IMR-90 (cell line): ENCODE measurements around the gene C1QTNF8. TPM values are rescaled to one million over a fixed set of nuclear protein-coding genes. Genes with fewer than 3 reads are reported as not detected.

Experiments
- ATAC-seq: fragments of 200-7000 bp; cut with Tn5 transposase; 2 replicates; pipeline ENCODE4 v1.9.1; 2020; ENCODE audit warnings: low read depth, mild to moderate bottlenecking, moderate library complexity
- BruUV-seq: library from RNA; stranded (reverse); fragments of 400-500 nt; replicated peaks from 2 replicates; lab custom pipeline; 2021; lab: Mats Ljungman, UMichigan
- CTCF ChIA-PET: fragments of 300-600 bp; formaldehyde crosslinking; extraction: SDS; loops from one replicate; lab custom pipeline; 2021; ENCODE audit warnings: antibody characterized with exemption; lab: Yijun Ruan, JAX
- POLR2A ChIA-PET: fragments of 300-600 bp; sonication (Branson Sonifier 250); formaldehyde crosslinking; loops from one replicate; lab custom pipeline; 2022; ENCODE audit warnings: antibody characterized with exemption; ENCODE audit not compliant: unreplicated experiment; lab: Charles Lee
- DNase-seq: peaks from one replicate; pipeline ENCODE4 v3.0.0; 2013
- H2AFZ ChIP-seq: replicated peaks from 2 replicates; pipeline ENCODE3; 2013; ENCODE audit warnings: low read length, mild to moderate bottlenecking; ENCODE audit not compliant: poor library complexity
- H2AK5ac ChIP-seq: 2 replicates; pipeline ENCODE4 v1.6.1; 2013; ENCODE audit warnings: low read depth, low read length, inconsistent platforms
- H2AK9ac ChIP-seq: replicated peaks from 2 replicates; pipeline ENCODE3; 2013; ENCODE audit warnings: mild to moderate bottlenecking, low read depth, low read length, moderate library complexity; ENCODE audit not compliant: poor library complexity
- H2BK120ac ChIP-seq: 2 replicates; pipeline ENCODE4 v1.6.1; 2013; ENCODE audit warnings: low read depth, low read length, inconsistent platforms
- H2BK15ac ChIP-seq: 3 replicates; pipeline ENCODE4 v1.6.1; 2013; ENCODE audit warnings: low read depth, low read length, inconsistent platforms
- H2BK20ac ChIP-seq: 2 replicates; pipeline ENCODE4 v1.6.1; 2013; ENCODE audit warnings: low read depth, mild to moderate bottlenecking, inconsistent platforms, low read length, moderate library complexity
- H2BK5ac ChIP-seq: 2 replicates; pipeline ENCODE4 v1.6.1; 2013; ENCODE audit warnings: mild to moderate bottlenecking, low read depth, low read length, inconsistent platforms; ENCODE audit not compliant: poor library complexity, severe bottlenecking
- H3K14ac ChIP-seq: replicated peaks from 2 replicates; pipeline ENCODE4 v1.6.1; 2013; ENCODE audit warnings: low read depth, low read length, inconsistent platforms
- H3K18ac ChIP-seq: 2 replicates; pipeline ENCODE4 v1.6.1; 2013; ENCODE audit warnings: low read depth, low read length, control low read depth
- H3K23ac ChIP-seq: 2 replicates; pipeline ENCODE4 v1.6.1; 2013; ENCODE audit warnings: low read depth, low read length, inconsistent platforms
- H3K27ac ChIP-seq: 2 replicates; pipeline ENCODE4 v1.5.1; 2013; ENCODE audit warnings: mild to moderate bottlenecking, control low read depth, low read length; ENCODE audit not compliant: insufficient read depth
- H3K27me3 ChIP-seq: 2 replicates; pipeline ENCODE4 v1.6.1; 2013; ENCODE audit warnings: low read length; ENCODE audit not compliant: control insufficient read depth, insufficient read depth
- H3K36me3 ChIP-seq: 2 replicates; pipeline ENCODE4 v1.6.1; 2013; ENCODE audit warnings: low read length, mixed read lengths; ENCODE audit not compliant: control insufficient read depth, insufficient read depth
- H3K4ac ChIP-seq: 2 replicates; pipeline ENCODE4 v1.6.1; 2013; ENCODE audit warnings: low read depth, low read length, inconsistent platforms
- H3K4me1 ChIP-seq: 2 replicates; pipeline ENCODE4 v1.6.1; 2013; ENCODE audit warnings: low read length, mixed read lengths; ENCODE audit not compliant: control insufficient read depth, insufficient read depth
- H3K4me2 ChIP-seq: 2 replicates; pipeline ENCODE4 v1.6.1; 2013; ENCODE audit warnings: low read depth, mild to moderate bottlenecking, control low read depth, low read length, moderate library complexity
- H3K4me3 ChIP-seq: 2 replicates; pipeline ENCODE4 v1.5.1; 2013; ENCODE audit warnings: low read depth, mild to moderate bottlenecking, control low read depth, low read length, moderate library complexity; ENCODE audit not compliant: insufficient read depth
- H3K56ac ChIP-seq: 2 replicates; pipeline ENCODE4 v1.6.1; 2013; ENCODE audit warnings: low read length, inconsistent platforms; ENCODE audit not compliant: insufficient read depth; ENCODE audit errors: extremely low read depth
- H3K79me1 ChIP-seq, 2 experiments: 2 replicates each; pipeline ENCODE4 v1.6.1; 2013; ENCODE audit warnings: low read length in 2 of 2, inconsistent platforms in 1 of 2, low read depth in 1 of 2
- H3K9ac ChIP-seq: 2 replicates; pipeline ENCODE4 v1.6.1; 2013; ENCODE audit warnings: low read depth, low read length, control low read depth
- H3K9me1 ChIP-seq: 2 replicates; pipeline ENCODE4 v1.6.1; 2013; ENCODE audit warnings: low read length, inconsistent platforms; ENCODE audit not compliant: insufficient read depth
- H3K9me3 ChIP-seq: 2 replicates; pipeline ENCODE4 v1.6.1; 2013; ENCODE audit warnings: low read length; ENCODE audit not compliant: control insufficient read depth, insufficient read depth
- H4K20me1 ChIP-seq: 2 replicates; pipeline ENCODE4 v1.6.1; 2013; ENCODE audit warnings: low read length, inconsistent platforms; ENCODE audit not compliant: insufficient read depth
- H4K5ac ChIP-seq: 2 replicates; pipeline ENCODE4 v1.6.1; 2013; ENCODE audit warnings: mild to moderate bottlenecking, low read depth, low read length, control low read depth
- H4K8ac ChIP-seq, 2 experiments: 2 replicates each; pipeline ENCODE4 v1.6.1; 2013; ENCODE audit warnings: low read depth in 2 of 2, low read length in 2 of 2, control low read depth in 1 of 2, inconsistent platforms in 1 of 2
- H4K91ac ChIP-seq: 2 replicates; pipeline ENCODE4 v1.6.1; 2013; ENCODE audit warnings: low read depth, low read length, inconsistent platforms; ENCODE audit not compliant: insufficient read depth
- BHLHE40 ChIP-seq: fragments of 150-350 bp; IDR thresholded peaks from 2 replicates; pipeline ENCODE4 v1.6.1; 2016; ENCODE audit warnings: mild to moderate bottlenecking, low read depth, low read length
- CEBPB ChIP-seq: IDR thresholded peaks from 2 replicates; pipeline ENCODE4 v1.6.1; 2012; ENCODE audit warnings: low read depth, low read length, improper control_type of control experiment
- CHD1 ChIP-seq: IDR thresholded peaks from 2 replicates; pipeline ENCODE4 v1.6.1; 2012; ENCODE audit warnings: low read depth, low read length, improper control_type of control experiment
- FOS ChIP-seq: fragments of 150-350 bp; IDR thresholded peaks from 2 replicates; pipeline ENCODE4 v1.6.1; 2016; ENCODE audit warnings: low read depth, low read length
- MAFK ChIP-seq: IDR thresholded peaks from 2 replicates; pipeline ENCODE4 v1.6.1; 2012; ENCODE audit warnings: low read depth, low read length, improper control_type of control experiment
- MAZ ChIP-seq: IDR thresholded peaks from 2 replicates; pipeline ENCODE4 v1.6.1; 2012; ENCODE audit warnings: low read depth, mild to moderate bottlenecking, low read length, improper control_type of control experiment, moderate library complexity, borderline replicate concordance
- MXI1 ChIP-seq: IDR thresholded peaks from 2 replicates; pipeline ENCODE4 v1.6.1; 2012; ENCODE audit warnings: low read depth, mild to moderate bottlenecking, low read length, moderate library complexity, borderline replicate concordance
- NFE2L2 ChIP-seq: fragments of 150-350 bp; IDR thresholded peaks from 2 replicates; pipeline ENCODE4 v1.6.1; 2016; ENCODE audit warnings: low read depth, mild to moderate bottlenecking, low read length
- POLR2A ChIP-seq: IDR thresholded peaks from 2 replicates; pipeline ENCODE4 v1.6.1; 2012; ENCODE audit warnings: mild to moderate bottlenecking, low read depth, low read length
- RAD21 ChIP-seq: IDR thresholded peaks from 2 replicates; pipeline ENCODE4 v1.6.1; 2012; ENCODE audit warnings: low read length, improper control_type of control experiment
- RCOR1 ChIP-seq: IDR thresholded peaks from 2 replicates; pipeline ENCODE4 v1.6.1; 2012; ENCODE audit warnings: mild to moderate bottlenecking, low read length, improper control_type of control experiment; ENCODE audit not compliant: insufficient replicate concordance
- RFX5 ChIP-seq: IDR thresholded peaks from 2 replicates; pipeline ENCODE4 v1.8.0; 2012; ENCODE audit warnings: low read depth, mild to moderate bottlenecking, low read length, moderate library complexity
- WGBS, 2 experiments: methylation state at CpG; one replicate each; pipeline versions ENCODE4 v1.1.5 to v1.1.7; 2013; ENCODE audit warnings: missing lambda C conversion rate in 2 of 2; ENCODE audit not compliant: insufficient read length in 1 of 2; ENCODE audit errors: extremely low coverage in 2 of 2; 5-methylcytosine and 5-hydroxymethylcytosine counted together
- dilution Hi-C: fragments of 300-500 bp; cut with HindIII; formaldehyde crosslinking; loops from one replicate; pipeline ENCODE4 v1.14.3; 2018; ENCODE audit warnings: low sequenced_read_pairs; ENCODE audit not compliant: unreplicated experiment
- in situ Hi-C: fragments of 300-500 bp; cut with MboI; formaldehyde crosslinking; loops from 3 replicates; pipeline ENCODE4 v1.14.3; 2019; ENCODE audit warnings: low sequenced_read_pairs, inconsistent platforms, mixed read lengths
- intact Hi-C: fragments of 100-400 bp; cut with micrococcal nuclease; formaldehyde crosslinking; loops from 2 replicates; pipeline ENCODE4 v1.10.0; 2022
- polyA plus RNA-seq, 3 experiments: library from polyadenylated mRNA; depleted of rRNA; stranded (reverse); fragments of >200 nt; gene quantifications; 2 replicates each; pipeline ENCODE4 v1.2.3, GENCODE V29; 2012; ENCODE audit warnings: low replicate concordance in 1 of 3
- total RNA-seq: library from RNA; depleted of rRNA; stranded (reverse); fragments of >200 nt; gene quantifications from 2 replicates; pipeline ENCODE4 v1.2.3, GENCODE V29; 2012
- TF ChIP-seq, protein P1 (sequence below): fragments of 150-350 bp; IDR thresholded peaks from 2 replicates; pipeline ENCODE4 v1.6.1; 2017; ENCODE audit warnings: mild to moderate bottlenecking, antibody characterized with exemption, low read length, low read depth
- TF ChIP-seq, protein P2 (sequence below): fragments of 150-350 bp; IDR thresholded peaks from 2 replicates; pipeline ENCODE4 v1.6.1; 2016; ENCODE audit warnings: low read depth, mild to moderate bottlenecking, low read length, moderate library complexity, borderline replicate concordance
- TF ChIP-seq, protein P3 (sequence below): conservative IDR thresholded peaks from 2 replicates; pipeline ENCODE4 v1.5.1; 2012; ENCODE audit warnings: mild to moderate bottlenecking, low read depth, low read length, improper control_type of control experiment

C1QTNF8 gene
- total and polyA plus RNA-seq, 2 of the 4 experiments (the other 2 are of a cell fraction): not detected

DNA sequence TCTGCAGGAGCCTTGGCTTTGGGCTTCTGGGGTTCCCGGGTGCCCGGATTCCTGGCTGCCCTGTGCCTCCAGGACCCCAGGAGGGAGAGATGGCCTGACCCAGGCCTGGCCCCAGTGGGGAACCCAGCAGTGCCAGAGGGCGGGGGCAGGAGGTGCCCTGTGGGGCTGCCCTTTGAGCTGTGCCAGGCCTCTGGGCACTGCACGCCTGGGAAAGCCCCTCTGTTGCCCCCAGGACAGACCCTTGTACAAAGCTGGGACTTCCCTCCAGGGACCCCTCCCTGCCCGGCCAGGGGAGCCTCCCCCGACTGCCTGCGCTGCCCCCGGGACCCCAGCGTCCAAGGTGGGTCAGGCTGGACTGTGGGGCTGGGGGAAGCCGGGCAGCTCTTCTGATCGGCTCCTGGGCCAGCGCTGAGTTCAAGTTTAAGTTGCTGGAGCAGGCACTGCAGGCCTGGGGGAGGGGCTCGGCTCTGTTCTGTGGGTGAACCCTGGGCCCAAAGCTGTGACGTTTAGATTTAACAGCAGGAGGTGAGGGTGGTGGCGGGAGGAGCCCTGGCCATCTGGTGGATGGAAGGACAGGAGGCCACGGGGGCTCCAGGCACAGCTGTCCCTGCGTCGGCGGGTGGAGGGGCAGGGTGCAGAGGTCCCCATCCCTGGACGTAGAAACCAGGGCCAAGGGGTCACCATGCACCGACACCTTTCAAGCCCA lies 27.6 kb upstream of the C1QTNF8 start:
- DNase-seq: no peak
- Histone ChIP-seq H2AK9ac (no peak overlapping the region), H2AFZ (no peak overlapping the region), H3K36me3 (no peaks in the 10 kb centered on the region), H3K27ac (no peak overlapping the region), H3K9me3 (no peaks in the 10 kb centered on the region), H4K20me1 (no peaks in the 10 kb centered on the region), H4K5ac (no peak overlapping the region), H4K8ac (no peak overlapping the region), H2BK120ac (no peak overlapping the region), H2AK5ac (no peak overlapping the region), H3K4me3 (no peak overlapping the region), H2BK20ac (no peak overlapping the region), H3K9ac (no peak overlapping the region), H3K4me1 (peaks cover 2% of the 10 kb centered on the region; the same call in 1 of the 2 replicates), H3K9me1 (no peaks in the 10 kb centered on the region), H3K4me2 (no peak overlapping the region), H3K79me1 (no peaks in the 10 kb centered on the region), H3K14ac (no peak overlapping the region), H3K23ac (no peak overlapping the region), H4K91ac (no peak overlapping the region), H2BK5ac (no peak overlapping the region), H3K4ac (no peak overlapping the region), H3K27me3 (peaks cover 12% of the 10 kb centered on the region; the same call in 1 of the 2 replicates), H3K18ac (no peak overlapping the region), H3K56ac (no peak overlapping the region), H2BK15ac (no peak overlapping the region)
- dilution Hi-C loops (no loop called here), intact Hi-C loops (no loop called here), in situ Hi-C loops (no loop called here)
- TF ChIP-seq FOS (no peak), MAZ (no peak), RFX5 (no peak), RAD21 (no peak), CHD1 (no peak), MXI1 (no peak), MAFK (no peak), RCOR1 (no peak), NFE2L2 (no peak), POLR2A (no peak), BHLHE40 (no peak), CEBPB (no peak)
- TF ChIP-seq, protein P1, sequence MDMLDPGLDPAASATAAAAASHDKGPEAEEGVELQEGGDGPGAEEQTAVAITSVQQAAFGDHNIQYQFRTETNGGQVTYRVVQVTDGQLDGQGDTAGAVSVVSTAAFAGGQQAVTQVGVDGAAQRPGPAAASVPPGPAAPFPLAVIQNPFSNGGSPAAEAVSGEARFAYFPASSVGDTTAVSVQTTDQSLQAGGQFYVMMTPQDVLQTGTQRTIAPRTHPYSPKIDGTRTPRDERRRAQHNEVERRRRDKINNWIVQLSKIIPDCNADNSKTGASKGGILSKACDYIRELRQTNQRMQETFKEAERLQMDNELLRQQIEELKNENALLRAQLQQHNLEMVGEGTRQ: no peak
- TF ChIP-seq, protein P2, sequence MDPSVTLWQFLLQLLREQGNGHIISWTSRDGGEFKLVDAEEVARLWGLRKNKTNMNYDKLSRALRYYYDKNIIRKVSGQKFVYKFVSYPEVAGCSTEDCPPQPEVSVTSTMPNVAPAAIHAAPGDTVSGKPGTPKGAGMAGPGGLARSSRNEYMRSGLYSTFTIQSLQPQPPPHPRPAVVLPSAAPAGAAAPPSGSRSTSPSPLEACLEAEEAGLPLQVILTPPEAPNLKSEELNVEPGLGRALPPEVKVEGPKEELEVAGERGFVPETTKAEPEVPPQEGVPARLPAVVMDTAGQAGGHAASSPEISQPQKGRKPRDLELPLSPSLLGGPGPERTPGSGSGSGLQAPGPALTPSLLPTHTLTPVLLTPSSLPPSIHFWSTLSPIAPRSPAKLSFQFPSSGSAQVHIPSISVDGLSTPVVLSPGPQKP: no peak
- TF ChIP-seq, protein P3, sequence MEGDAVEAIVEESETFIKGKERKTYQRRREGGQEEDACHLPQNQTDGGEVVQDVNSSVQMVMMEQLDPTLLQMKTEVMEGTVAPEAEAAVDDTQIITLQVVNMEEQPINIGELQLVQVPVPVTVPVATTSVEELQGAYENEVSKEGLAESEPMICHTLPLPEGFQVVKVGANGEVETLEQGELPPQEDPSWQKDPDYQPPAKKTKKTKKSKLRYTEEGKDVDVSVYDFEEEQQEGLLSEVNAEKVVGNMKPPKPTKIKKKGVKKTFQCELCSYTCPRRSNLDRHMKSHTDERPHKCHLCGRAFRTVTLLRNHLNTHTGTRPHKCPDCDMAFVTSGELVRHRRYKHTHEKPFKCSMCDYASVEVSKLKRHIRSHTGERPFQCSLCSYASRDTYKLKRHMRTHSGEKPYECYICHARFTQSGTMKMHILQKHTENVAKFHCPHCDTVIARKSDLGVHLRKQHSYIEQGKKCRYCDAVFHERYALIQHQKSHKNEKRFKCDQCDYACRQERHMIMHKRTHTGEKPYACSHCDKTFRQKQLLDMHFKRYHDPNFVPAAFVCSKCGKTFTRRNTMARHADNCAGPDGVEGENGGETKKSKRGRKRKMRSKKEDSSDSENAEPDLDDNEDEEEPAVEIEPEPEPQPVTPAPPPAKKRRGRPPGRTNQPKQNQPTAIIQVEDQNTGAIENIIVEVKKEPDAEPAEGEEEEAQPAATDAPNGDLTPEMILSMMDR: no peak
- no peak for ATAC-seq
- POLR2A ChIA-PET: no interaction called here
- CTCF ChIA-PET: no interaction called here
- 55% methylated on average over 8 of the region's 21 CpGs; no CpG with 5 or more reads in 1 of the 2 experiments for WGBS, 2 experiments
- no TSS peak for BruUV-seq
